Stimulated activated CD4-positive, alpha-beta T cell treated with anti-CD3 and anti-CD28 coated beads, Interleukin-15, amount 100 ng/mL, for 24 hours (primary cell): Measurements from ENCODE around the gene PRDX3.
A peak's percentile ranks its signal among the peaks of the same experiment; 100 is the strongest.
"Not testable (repeated sequence)": the region's sequence is repeated elsewhere in the genome, so short reads cannot be mapped to it uniquely, and the experiment has no call there.

Source experiments
- DNase-seq: peaks from one replicate; pipeline ENCODE4 v3.0.0-alpha.2; 2020

PRDX3 gene

GRCh38 chr10:119205894-119206602 is 27.4 kb upstream of the PRDX3 start:
- peak; percentile 70 for DNase-seq

DNA sequence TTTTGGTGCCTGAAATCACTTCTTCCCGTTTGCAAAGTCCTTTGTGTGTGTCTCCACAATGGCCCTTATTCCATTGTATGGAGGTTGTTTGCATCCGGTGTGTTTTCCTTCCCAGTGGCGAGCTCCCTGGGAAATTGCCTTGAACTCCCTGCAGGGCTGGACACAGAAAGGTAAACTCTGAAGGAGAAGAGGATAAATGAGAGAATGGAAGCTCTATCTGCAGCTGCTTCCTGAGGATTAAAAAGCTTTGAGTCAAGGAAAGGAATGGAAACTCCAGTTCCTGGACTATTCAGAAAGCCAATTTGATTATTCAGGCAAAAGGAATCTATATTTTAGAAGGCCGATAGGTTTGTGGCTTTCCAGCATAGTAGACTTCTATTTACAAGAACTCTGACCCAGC is 24.4 kb upstream of the PRDX3 start:
- no peak for DNase-seq

GRCh38 chr10:119201233-119201632 is 22.6 kb upstream of the PRDX3 start:
- DNase-seq = no peak

DNA sequence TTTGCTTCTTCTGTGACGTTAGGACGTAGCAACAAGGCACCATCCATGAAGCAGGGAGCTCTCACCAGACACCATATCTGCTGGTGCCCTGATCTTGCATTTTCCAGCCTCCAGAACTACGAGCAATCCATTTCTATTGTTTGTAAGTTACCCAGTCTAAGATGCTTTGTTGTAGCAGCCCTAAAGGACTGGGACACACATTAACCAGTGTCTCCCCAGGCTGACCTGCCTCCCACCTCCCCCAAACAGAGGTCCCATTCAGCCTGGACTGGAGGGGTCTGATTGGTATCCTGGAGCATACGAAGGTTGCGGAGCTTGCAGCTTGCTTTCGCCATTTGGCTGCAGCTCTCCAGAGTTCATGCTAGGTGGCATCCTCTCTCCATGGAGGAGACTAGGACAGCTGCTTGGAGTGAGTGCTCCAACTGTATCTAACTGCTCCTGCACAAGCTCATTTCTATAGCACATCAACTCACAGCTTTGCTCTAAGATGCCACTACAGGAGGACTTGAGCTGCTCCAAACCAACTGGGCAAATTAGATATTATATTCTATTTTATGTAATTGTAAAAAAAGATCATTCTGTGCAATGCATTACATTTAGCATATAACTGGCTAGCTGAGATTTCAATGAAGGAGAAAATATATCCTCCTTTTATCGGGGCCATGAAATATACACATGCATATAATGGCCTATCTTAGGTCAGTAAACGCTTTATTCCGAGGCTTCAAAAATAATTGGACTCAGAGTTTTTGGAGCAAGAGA is 20.8 kb upstream of the PRDX3 start:
- DNase-seq = peak; percentile 51

DNA sequence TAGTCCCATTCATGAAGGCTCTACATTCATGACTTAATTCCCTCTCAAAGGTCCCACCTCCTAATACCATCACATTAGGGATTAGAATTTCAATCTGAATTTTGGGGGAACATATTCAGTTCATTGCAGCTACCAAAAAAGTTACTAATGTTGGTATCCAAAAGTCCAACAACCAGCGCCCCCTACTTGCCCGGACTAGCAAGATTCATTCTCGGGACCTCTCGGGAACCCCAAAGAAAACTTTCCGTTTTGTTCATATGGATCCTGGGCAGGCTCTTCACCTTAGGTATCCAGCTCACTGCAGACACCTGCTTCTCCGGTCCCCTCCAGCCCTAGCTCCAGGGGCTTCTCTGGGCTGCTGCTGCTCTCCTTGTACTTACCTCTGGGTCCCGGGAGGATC is 19.8 kb upstream of the PRDX3 start:
- DNase-seq = peak; percentile 54

DNA sequence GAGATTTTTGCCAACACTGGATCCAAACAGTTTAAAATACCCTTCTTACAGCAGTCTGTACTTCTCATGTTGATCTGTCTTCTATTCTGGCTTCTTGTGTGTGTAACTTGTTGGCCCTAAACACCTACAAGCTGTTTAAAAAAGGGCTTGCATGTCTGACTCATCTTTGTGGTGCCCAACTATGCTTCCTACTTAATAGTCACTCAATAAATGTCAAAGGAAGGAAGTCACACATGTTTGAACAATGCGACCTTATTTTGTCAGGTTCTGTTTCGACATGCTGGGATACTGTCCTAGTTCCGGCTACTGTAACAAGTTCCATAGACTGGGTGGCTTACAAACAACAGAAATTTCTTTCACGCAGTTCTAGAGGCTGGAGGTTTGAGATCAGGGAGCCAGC is 19.3 kb upstream of the PRDX3 start:
- DNase-seq = no peak

GRCh38 chr10:119191881-119192280 is 13.3 kb upstream of the PRDX3 start:
- DNase-seq = peak; percentile 34

- no peak for DNase-seq
Measured at GRCh38 chr10:119190954-119191785, 12.6 kb upstream of the PRDX3 start.

DNA sequence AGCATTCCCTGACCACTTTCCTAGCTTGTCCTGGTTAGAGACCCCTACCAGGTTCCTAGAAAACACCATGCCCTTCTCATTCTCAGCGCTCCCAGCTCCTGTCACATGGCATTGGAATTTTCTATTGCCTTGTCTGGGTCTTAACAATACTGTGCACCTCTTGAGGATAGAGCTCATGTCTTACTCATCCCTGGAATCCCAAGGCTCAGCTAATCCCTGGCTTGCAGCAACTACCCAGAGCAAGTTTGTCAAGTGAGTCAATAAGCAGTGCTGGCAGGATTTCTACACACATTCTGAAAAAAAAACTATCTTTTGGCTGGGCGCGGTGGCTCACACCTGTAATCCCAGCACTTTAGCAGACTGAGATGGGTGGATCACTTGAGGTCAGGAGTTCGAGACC is 11.7 kb upstream of the PRDX3 start:
- no peak for DNase-seq

DNA sequence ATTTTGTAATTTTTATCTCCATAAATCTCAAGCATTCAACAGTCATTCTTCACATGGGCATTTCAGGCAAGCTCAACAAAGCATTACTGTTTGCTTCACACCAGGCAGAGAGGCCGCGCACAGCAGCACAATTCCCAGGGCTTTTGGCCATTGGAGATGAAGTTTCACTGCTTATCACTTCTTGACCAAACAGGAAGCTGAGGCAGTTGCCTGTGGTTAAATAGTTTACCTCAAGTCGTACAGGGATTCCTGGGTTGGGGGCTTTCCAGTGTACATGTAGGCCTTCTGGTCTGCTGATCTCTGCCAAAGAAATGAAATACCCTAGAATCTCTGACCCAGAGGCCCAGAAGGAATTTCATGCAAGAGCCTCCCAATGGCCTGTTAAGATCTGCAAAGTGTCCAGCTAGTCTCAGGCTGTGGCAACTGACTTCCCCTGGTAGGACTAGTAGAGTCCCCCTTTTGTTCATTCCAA is 11.2 kb upstream of the PRDX3 start:
- DNase-seq = no peak

DNA sequence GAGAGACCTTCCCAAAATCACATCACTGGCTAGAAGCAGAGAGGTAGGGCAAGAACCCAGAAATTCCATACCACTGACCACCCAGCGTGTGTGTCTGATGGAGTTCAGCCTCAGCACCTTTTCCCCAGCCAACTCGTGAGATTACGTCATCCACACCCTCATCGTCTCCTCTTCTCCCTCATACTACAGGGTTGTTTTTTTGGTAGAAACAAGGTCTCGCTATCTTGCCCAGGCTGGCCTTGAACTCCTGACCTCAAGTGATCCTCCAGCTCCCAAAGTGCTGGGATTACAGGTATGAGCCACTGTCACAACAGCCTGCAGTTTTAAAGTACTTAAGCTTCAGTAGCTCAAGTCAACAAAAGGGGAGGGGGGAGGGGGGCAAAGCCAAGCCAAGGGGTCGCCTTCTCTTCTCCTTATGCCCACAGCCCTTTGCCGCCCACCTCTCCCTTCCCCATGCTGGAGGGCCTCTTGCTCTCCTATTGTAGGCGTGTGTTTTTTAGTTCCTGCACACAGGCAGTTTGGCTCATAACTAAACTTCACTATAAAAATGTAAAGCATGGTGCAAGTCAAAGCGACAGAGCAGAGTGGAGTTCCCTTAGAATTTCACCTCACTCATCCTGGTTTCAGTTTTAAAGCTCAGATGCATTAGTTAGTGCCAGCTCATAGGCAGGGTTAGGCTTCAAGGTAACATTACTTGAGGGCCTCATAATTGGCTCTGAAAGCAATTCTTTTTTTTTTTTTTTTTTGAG is 5.2 kb upstream of the PRDX3 start:
- no peak for DNase-seq

DNA sequence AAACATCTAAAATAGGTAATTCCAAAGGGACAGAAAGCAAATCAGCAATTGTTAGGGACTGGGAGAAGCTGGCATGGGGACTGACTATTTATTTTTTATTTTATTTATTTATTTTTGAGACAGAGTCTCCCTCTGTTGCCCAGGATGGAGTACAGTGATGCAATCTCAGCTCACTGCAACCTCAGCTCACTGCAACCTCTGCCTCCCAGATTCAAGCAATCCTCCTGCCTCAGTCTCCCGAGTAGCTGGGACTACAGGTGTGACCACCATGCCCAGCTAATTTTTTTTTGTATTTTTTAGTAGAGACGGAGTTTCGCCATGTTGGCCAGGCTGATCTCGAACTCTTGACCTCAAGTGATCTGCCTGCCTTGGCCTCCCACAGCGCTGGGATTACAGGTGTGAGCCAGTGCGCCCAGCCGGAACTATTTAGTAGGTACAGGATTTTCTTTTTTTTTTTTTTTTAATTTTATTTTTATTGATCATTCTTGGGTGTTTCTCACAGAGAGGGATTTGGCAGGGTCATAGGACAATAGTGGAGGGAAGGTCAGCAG is 2.3 kb upstream of the PRDX3 start:
- DNase-seq = not testable (repeated sequence)

GRCh38 chr10:119177708-119178371 is 772 bp downstream of the PRDX3 start:
- peak; percentile 55 for DNase-seq

DNA sequence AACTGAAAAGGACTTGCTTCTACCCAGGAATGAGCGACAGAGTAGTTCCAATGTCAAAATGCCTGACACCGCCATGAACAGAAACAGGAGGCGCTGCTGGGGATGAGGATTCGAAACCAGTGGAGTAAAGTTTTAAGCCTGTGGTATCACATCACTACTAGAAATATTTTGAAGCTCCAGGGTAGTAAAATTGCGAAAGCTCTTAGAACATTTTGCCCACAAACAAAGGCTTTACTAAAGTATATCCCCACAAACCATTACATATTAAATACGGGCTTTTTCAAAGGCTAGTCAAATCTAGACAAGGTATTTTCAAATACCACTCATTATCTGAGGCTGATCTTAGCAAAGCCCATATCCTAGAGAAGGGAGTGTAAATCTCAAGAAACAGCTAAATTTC is 2.4 kb downstream of the PRDX3 start:
- DNase-seq = no peak

DNA sequence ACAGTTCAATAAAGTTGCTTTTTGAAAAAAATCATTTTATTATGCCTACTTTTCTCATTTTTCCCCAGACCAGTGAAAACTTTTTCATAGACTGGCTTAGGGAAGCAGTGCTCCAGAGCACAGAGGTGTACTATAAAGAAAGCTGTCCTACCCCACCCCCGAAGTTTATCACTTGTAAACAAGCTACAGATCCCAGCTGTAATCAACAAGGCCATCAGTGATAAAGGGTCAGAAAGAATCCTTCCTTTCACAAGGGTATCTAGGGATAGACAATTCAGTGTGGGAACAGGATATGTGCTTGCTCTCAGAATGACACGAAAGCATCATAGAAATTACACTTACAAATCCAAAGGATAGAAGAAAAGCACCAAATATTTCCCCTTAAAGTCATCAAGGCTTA is 4.5 kb downstream of the PRDX3 start:
- no peak for DNase-seq

GRCh38 chr10:119167041-119167440 is 11.6 kb downstream of the PRDX3 start:
- DNase-seq = no peak

DNA sequence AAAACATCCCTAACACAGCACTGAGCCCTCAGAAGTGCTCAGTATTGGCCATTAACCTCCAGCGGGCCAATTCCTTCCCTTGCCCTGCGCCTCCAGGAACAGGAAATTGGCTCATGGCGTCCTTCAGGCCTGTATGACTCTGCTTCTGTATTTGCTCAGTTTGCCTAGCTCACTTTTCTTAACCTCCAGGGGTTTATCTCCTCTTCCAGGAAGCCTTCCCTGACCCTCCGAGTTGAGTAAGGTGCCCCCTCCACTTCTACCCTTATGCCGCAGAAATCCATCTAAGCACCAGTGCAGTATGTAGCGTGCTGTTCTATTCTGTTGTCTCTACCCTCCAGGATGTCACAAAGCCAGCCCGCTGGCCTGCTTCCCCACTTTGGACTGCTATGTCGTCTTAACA is 12.0 kb downstream of the PRDX3 start:
- no peak for DNase-seq

DNA sequence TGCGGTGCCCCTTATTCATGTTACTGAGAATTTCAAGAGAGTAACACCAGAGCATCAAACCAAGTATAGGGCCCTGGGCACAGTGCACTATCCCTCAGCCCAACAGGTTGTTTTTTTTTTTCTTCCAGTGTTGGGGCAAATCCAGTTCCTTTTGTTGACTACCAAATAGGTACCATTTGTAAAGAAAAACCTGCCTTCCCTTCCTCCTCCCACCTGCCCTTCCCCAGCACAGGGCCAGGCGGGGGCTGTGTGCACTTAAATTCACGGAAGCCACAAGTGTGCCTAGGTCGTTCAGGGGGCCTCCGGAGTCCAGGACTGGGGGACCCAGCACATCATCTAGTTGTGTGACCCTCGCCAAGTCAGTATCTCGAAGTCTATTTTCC is 12.5 kb downstream of the PRDX3 start:
- no peak for DNase-seq

- DNase-seq = peak; percentile 88
Measured at GRCh38 chr10:119165171-119166117, 13.2 kb downstream of the PRDX3 start, which contains the start of gene SFXN4. SFXN4 (minus strand) TSS chr10:119165714; CDS start chr10:119165647, 67 bp downstream.

DNA sequence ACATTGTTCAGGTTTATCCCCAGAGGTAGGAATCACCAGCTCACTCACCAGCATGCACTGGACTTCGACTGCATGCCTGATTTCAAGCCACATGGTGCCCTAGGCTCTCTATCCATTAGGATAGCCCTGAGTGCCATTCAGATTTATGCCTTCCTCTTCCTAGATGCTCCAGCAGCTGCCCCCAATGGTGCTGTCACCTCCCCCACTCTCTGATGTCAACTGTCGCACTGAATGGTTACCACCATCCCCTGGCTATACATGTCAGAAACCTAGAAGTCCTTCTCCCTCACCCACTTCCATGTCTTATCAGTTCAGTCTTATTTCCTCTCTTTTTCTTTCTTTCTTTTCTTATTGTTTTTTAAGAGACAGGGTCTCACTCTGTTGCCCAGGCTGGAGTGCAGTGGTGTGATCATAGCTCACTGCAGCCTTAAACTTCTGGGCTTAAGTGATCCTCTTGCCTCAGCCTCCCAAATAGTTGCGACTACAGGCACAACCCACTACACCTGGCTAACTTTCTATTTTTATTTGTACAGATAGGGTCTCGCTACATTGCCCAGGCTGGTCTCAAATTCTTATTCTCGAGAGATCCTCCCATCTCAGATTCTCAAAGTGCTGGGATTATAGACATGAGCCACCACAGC is 16.0 kb downstream of the PRDX3 start:
- DNase-seq = no peak
